GM10248 (cell line): ENCODE data around the gene MAP2K3.

Source experiments
- CTCF ChIA-PET: fragments of 300-600 bp; sonication (Branson Sonifier 250); formaldehyde crosslinking; extraction: SDS; loops from one replicate; lab custom pipeline; 2021; ENCODE audit warnings: antibody characterized with exemption; lab: Yijun Ruan, JAX
- POLR2A ChIA-PET: fragments of 350-650 bp; sonication (Branson Sonifier 250); formaldehyde crosslinking; extraction: SDS; loops from one replicate; lab custom pipeline; 2020; ENCODE audit warnings: antibody characterized with exemption; lab: Yijun Ruan, JAX
- DNase-seq: peaks from one replicate; pipeline ENCODE4 v3.0.0; 2012; ENCODE audit errors: extremely low spot score
- TF ChIP-seq, protein P1 (sequence below): IDR thresholded peaks from 2 replicates; pipeline ENCODE4 v1.5.1; 2012; ENCODE audit warnings: mild to moderate bottlenecking, low read depth; ENCODE audit errors: extremely low read depth, missing control alignments, control extremely low read depth

MAP2K3 gene

DNA sequence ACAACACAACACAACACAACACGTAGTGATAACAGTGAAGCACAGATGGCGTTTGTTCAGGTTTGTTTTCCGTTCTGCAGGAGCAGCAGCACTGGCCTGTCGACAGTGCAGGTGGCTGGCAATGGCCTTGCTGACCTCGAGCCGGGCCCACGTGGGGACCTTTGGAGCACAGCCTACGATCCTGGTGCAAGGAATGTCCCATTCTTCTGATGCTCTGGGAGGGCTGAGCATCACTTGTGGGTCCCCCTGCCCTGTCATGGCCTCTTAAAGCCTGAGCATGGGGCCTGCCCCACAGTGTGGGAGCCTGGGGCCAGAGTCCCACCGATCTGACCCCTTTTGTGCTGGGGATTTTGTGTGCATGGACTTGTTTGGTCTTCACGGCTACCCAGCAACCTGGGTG is 6.8 kb downstream of the MAP2K3 start:
- DNase-seq, result no peak
- ChIA-PET POLR2A (no interaction called here), CTCF (no interaction called here)
- TF ChIP-seq, protein P1, sequence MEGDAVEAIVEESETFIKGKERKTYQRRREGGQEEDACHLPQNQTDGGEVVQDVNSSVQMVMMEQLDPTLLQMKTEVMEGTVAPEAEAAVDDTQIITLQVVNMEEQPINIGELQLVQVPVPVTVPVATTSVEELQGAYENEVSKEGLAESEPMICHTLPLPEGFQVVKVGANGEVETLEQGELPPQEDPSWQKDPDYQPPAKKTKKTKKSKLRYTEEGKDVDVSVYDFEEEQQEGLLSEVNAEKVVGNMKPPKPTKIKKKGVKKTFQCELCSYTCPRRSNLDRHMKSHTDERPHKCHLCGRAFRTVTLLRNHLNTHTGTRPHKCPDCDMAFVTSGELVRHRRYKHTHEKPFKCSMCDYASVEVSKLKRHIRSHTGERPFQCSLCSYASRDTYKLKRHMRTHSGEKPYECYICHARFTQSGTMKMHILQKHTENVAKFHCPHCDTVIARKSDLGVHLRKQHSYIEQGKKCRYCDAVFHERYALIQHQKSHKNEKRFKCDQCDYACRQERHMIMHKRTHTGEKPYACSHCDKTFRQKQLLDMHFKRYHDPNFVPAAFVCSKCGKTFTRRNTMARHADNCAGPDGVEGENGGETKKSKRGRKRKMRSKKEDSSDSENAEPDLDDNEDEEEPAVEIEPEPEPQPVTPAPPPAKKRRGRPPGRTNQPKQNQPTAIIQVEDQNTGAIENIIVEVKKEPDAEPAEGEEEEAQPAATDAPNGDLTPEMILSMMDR, result no peak

DNA sequence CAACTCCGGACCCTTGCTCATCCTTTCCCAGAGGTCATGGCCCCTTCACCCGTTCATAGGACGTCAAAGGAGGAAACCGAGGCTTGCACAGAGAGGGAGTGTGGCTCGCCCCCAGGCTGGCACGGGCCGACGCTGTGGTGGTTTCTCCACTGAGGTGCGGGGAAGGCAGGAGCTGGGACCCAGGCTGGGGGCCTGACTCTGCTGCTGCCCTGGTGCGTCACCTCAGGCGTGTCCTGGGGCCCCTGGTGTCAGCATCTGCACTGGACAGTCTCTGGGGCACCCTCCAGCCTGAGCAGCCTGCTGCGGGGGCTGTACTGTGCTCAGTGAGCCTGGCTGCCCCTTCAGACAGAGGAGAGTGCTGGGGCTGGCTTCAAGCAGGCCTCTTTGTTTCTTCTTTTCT is 7.4 kb downstream of the MAP2K3 start:
- no peak for DNase-seq
- POLR2A ChIA-PET, result no interaction called here
- CTCF ChIA-PET, result no interaction called here
- TF ChIP-seq, protein P1, result no peak

DNA sequence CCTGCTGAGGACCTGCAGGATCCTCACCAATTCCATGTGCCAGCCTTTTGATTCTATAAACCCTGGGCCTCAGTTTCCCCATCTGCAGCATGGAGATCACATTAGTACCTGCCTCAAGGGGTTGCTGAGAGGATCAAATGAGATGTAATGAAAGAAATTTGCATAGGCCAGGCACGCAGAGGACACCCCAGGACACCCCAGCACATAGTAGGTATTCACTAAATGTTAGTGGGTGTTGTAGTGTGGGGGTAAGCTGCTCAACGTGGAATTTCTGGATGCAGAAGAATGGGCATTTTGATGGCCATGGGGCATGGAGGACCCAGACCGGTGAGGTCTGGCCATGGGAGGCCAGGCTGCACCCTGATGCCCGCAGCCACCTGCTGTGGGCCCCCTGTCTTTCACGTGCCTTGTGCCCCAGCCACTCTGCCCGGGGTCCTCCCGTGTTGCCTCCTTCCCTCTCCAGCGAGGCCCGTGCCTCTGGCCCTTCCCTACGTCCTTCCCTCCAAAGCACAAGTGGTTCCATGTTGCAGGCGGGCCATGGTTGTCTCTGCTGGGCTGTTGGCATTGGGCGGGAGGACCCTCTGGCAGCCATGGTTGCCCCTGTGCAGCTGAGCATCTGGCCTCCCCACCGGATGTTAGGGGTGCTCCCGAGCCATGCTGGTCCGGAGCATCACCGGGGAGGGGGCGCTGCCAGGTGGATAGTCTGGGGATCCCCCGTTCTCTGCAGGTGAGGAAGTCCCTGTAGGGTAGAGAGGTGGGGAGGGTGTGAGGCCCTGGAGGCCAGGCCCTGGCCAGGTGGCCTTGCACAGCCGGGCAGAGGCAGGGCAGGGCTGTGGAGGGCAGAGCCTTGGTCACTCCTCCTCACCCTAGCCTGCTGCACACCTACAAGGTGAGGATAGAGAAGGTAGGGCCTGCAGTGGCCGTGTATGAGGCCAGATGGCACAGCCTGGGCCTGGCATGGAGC is 8.6 kb downstream of the MAP2K3 start:
- ChIA-PET CTCF (no interaction called here), POLR2A (no interaction called here)
- TF ChIP-seq, protein P1, result no peak
- no peak for DNase-seq

DNA sequence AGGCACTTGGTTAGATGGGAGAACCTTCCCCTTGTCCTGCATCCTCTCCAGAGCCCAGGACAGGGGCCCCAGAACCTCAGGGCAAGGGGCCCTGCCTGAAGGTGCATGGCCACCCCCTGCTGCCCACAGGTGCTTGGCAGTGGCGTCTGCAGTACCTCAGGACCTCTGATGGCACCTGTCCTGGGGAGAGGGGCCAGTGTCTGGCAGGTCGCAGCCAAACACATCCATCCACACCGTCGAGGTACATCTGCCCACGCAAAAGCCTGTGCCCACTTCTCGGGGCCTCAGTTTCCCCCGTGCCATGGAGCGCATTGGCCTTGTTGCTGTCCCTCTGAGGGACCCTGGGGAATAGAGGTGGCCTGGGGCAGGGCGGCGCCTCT is 9.3 kb downstream of the MAP2K3 start:
- CTCF ChIA-PET, result no interaction called here
- TF ChIP-seq, protein P1, result no peak
- DNase-seq, result peak; percentile 22
- POLR2A ChIA-PET, result no interaction called here

DNA sequence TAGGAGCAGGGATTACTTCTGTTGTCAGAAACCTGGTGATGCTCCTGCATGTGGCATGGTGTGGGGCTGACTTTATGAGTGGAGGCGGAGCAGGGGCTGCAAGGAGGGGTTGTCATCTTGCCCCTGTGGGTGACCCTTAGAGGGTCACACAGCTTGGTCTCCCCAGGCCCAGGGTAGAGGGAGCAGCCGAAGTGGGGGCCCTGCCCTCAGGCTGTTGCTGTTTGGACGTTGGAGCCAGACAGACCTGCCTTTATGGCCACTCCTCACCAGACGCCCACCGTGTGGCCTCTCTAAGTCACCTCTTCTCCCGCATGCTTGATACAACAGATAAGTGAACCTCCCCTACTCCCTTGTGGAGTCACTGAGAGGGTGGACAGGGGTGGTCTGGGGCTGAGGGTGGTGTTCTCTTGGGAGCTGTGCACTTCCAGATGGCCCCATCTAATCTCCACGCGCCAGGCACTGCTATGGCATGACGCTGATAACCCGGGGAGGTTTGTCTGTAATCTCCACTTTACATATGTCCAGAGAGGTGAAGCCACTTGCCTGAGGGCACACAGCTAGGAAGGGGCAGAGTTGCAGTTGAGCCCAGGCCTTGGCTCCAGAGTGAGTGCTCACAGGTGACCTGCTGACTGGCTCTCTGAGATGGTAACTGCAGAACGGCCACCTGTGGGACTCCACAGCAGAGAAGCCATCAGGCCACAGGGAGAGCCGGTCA is 10.0 kb downstream of the MAP2K3 start:
- ChIA-PET CTCF (no interaction called here), POLR2A (no interaction called here)
- TF ChIP-seq, protein P1, result no peak
- no peak for DNase-seq

DNA sequence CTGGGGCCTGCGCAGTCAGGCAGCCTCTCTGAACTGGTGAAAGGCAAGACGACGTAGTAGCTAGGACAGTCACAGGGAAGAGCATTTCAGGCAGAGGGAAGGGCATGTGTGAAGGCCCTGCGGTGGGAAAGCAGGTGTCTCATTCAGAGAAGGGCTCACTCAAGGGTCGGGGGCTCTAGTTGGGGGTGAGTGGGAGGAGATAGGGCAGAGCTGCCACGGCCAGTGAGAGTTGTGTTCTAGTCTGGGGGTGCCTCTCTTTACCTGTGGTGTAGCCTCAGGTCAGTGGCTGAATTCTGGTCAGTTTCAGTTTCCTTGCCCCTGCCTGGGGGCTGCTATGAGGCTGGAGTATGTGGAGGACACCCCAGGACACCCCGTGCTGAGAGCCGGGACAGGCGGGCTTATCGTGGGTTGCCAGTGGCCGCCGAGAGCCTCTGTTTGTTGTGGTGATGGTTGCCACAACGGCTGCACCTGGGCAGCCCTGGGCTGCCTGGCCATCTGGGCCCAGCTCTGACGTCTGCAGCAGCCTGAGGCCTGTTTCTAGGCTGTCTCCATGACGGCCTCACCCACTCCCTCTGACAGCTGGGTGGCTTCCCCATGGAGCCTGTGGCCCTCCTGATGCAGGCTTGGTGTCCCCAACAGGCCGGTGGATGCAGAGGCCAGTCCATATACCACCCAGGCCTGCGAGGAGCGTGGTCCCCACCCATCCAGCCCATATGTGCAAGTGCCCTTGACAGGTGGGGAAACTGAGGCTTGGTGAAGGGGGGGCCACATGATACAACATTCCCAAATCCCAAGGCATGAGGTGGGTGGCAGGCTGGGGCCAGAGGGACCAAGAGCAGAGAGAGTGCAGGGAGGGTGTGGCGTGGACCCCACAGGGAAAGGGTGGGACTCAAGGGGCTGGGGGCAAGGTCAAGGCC is 10.8 kb downstream of the MAP2K3 start:
- TF ChIP-seq, protein P1, result no peak
- DNase-seq, result peak; percentile 22
- CTCF ChIA-PET, result interaction anchor here (1.6 to 3.0 kb wide), 2 partner anchors 11 to 16 kb away, joined by 3 to 16 read pairs; no protein-coding TSS in a partner anchor
- POLR2A ChIA-PET, result no interaction called here
